Body of pancreas (tissue), 4 donors: ENCODE results near the gene NEU4. TPM values are rescaled to one million over a fixed set of nuclear protein-coding genes. Genes with fewer than 3 reads are reported as not detected.

Source experiments
- ATAC-seq: fragments of 150-250 bp; one replicate; pipeline ENCODE4 v1.9.1; 2016
- DNase-seq, 4 donors: peaks; one replicate each; pipeline ENCODE4 v3.0.0-alpha.2; 2019
- H3K27ac ChIP-seq, 4 donors: fragments of 200-600 bp; sonication (generic); 1 replicate in 3 of 4; 2 replicates in 1 of 4; pipeline versions ENCODE4 v1.5.1 to v1.6.1; 2016 to 2019; ENCODE audit warnings: mild to moderate bottlenecking in 1 of 4, mixed read lengths in 1 of 4, moderate library complexity in 1 of 4
- H3K27me3 ChIP-seq, 2 donors: fragments of 200-600 bp; sonication (generic); one replicate each; pipeline ENCODE4 v1.6.0; 2016; ENCODE audit warnings: mild to moderate bottlenecking in 1 of 2
- H3K36me3 ChIP-seq, 2 donors: fragments of 200-600 bp; sonication (generic); replicated peaks in 1 of 2; 2 replicates each; pipeline ENCODE4 v1.5.1; 2016; ENCODE audit warnings: low read depth in 2 of 2; ENCODE audit not compliant: insufficient read depth in 1 of 2
- H3K4me1 ChIP-seq: fragments of 200-600 bp; sonication (generic); one replicate; pipeline ENCODE4 v1.6.0; 2016
- H3K4me3 ChIP-seq, 2 donors: fragments of 200-600 bp; sonication (generic); 1 replicate in 1 of 2; 2 replicates in 1 of 2; pipeline ENCODE4 v1.5.1; 2016 to 2019
- H3K9me3 ChIP-seq, 3 donors: fragments of 200-600 bp; sonication (generic); 1 replicate in 2 of 3; 2 replicates in 1 of 3; pipeline ENCODE4 v1.5.1; 2016
- CTCF ChIP-seq, 7 experiments: fragments of 450-650 bp in 4 of 7; fragments of 200-600 bp in 3 of 7; sonication (generic) in 3 of 7; IDR thresholded peaks; one replicate each; pipeline ENCODE4 v1.5.1; 2016 to 2019; ENCODE audit warnings: antibody characterized with exemption in 7 of 7
- POLR2A ChIP-seq, 3 donors: fragments of 450-650 bp; IDR thresholded peaks; one replicate each; pipeline ENCODE4 v1.6.1; 2016; ENCODE audit warnings: antibody characterized with exemption in 3 of 3, mild to moderate bottlenecking in 2 of 3
- WGBS, 2 donors: methylation state at CpG; one replicate each; pipeline ENCODE4 v1.1.5; 2017; 5-methylcytosine and 5-hydroxymethylcytosine counted together
- intact Hi-C: fragments of 100-400 bp; cut with DNase I; formaldehyde crosslinking; loops from one replicate; pipeline ENCODE4 v1.15.1; 2023
- total RNA-seq, 2 donors: library from RNA; depleted of rRNA; stranded (reverse); fragments of >200 nt; gene quantifications; one replicate each; pipeline ENCODE4 v1.1.0, GENCODE V29; 2016

Gene NEU4
- total RNA-seq, 2 donors from 2014 or later = not detected

GRCh38 chr2:241849616-241850543 is 40.9 kb downstream of the NEU4 start:
- ATAC-seq = no peak
- Histone ChIP-seq H3K27ac (no peak overlapping the region), H3K36me3 (no peaks in the 10 kb centered on the region), H3K9me3 (no peaks in the 10 kb centered on the region), H3K27me3 (no peaks in the 10 kb centered on the region), H3K4me3 (no peak overlapping the region), H3K4me1 (peaks cover 2% of the 10 kb centered on the region)
- TF ChIP-seq POLR2A (IDR thresholded peaks at IDR 0.05) (no peak), CTCF (IDR thresholded peaks at IDR 0.05) (no peak)
- intact Hi-C loops = no loop called here
- 81 to 84% methylated on average over 7 to 15 of the region's 16 CpGs for WGBS, 2 donors
- DNase-seq = no peak

- 53 to 88% methylated on average over 5 to 26 of the region's 27 CpGs for WGBS, 2 donors
- no peaks in the 10 kb centered on the region for H3K36me3 ChIP-seq
- DNase-seq (no peak), ATAC-seq (no peak)
- H3K4me1 ChIP-seq = no peaks in the 10 kb centered on the region
- H3K27ac ChIP-seq = no peak overlapping the region
- no peaks in the 10 kb centered on the region for H3K27me3 ChIP-seq
- TF ChIP-seq CTCF (IDR thresholded peaks at IDR 0.05) = no peak
- no peak for TF ChIP-seq POLR2A (IDR thresholded peaks at IDR 0.05)
- no peaks in the 10 kb centered on the region for H3K9me3 ChIP-seq
- intact Hi-C loops = no loop called here
- no peak overlapping the region for H3K4me3 ChIP-seq
Observed at GRCh38 chr2:241850544-241851324, 41.7 kb downstream of the NEU4 start.

- TF ChIP-seq CTCF (IDR thresholded peaks at IDR 0.05) (no peak), POLR2A (IDR thresholded peaks at IDR 0.05) (no peak)
- Histone ChIP-seq H3K27me3 (no peaks in the 10 kb centered on the region), H3K4me1 (no peaks in the 10 kb centered on the region), H3K9me3 (no peaks in the 10 kb centered on the region), H3K4me3 (no peak overlapping the region), H3K36me3 (no peaks in the 10 kb centered on the region), H3K27ac (no peak overlapping the region)
- DNase-seq = no peak
- intact Hi-C loops = no loop called here
- ATAC-seq = no peak
- 81 to 87% methylated on average over 5 to 25 of the region's 26 CpGs for whole genome bisulfite sequencing, 2 donors
Observed at GRCh38 chr2:241851325-241852115, 42.5 kb downstream of the NEU4 start.

- Histone ChIP-seq H3K4me1 (no peaks in the 10 kb centered on the region), H3K9me3 (no peaks in the 10 kb centered on the region), H3K27ac (no peak overlapping the region), H3K36me3 (no peaks in the 10 kb centered on the region), H3K27me3 (no peaks in the 10 kb centered on the region), H3K4me3 (no peak overlapping the region)
- intact Hi-C loops = no loop called here
- ATAC-seq = no peak
- DNase-seq = no peak
- TF ChIP-seq CTCF (IDR thresholded peaks at IDR 0.05) (no peak), POLR2A (IDR thresholded peaks at IDR 0.05) (no peak)
- WGBS, 2 donors = 86 to 91% methylated on average over 18 to 34 of the region's 39 CpGs
Observed at GRCh38 chr2:241852116-241852980, 43.4 kb downstream of the NEU4 start.
